NCI-H1105 (cell line): ENCODE measurements around the gene GEMIN7.

Experiments used
- DNase-seq: peaks from one replicate; lab custom pipeline; 2025; lab: John Stamatoyannopoulos, UW

Gene GEMIN7

GRCh38 chr19:45079063-45079910 lies at the start of gene GEMIN7:
Gene GEMIN7 (plus strand): TSS chr19:45079260. CDS start chr19:45090115, 10,855 bp downstream.
- DNase-seq = peak; percentile 70

DNA sequence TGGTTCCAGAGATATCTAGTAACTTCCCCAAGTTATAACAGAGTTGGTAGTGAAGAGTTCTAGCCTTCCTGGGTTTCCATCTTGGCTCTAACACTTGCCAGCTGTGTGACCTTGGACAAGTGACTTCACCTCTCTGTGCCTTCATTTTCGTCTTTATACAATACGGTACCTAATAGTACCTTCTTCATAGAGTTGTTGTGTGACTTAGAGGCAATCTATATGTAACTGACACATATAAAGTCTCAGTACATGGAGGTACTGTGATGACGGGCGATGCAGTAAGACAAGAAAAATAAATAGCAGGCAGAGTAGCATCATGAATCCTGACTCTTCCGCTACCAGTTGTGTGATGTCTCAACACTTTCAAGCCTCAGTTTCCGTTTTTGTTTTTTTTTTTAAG lies 48.2 kb upstream of the GEMIN7 start:
- DNase-seq = no peak

DNA sequence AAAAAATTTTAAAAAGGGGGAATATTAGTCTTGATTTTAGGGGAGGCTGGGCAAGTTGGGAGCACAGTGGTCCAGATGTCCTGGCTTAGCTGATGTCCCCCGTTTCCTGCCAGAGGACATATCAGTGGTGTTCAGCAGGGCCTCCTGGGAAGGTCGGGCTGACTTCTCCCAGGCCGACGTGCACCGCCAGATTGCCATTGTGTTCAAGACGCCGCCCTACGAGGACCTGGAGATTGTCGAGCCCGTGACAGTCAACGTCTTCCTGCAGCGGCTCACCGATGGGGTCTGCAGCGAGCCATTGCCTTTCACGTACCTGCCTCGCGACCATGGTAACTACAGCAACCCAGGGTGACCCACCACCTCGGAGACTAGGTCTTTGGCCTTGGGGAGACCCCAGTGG lies 46.6 kb upstream of the GEMIN7 start:
- no peak for DNase-seq

- DNase-seq = no peak
Observed at GRCh38 chr19:45035755-45036154, 43.3 kb upstream of the GEMIN7 start.

GRCh38 chr19:45037393-45038169 lies 41.5 kb upstream of the GEMIN7 start:
- DNase-seq = no peak

- DNase-seq = peak; percentile 84
Observed at GRCh38 chr19:45038931-45039893, 39.8 kb upstream of the GEMIN7 start, which contains the start of gene CLASRP. Gene CLASRP (plus strand): TSS chr19:45039045. CDS start chr19:45040213, 1,168 bp downstream.

DNA sequence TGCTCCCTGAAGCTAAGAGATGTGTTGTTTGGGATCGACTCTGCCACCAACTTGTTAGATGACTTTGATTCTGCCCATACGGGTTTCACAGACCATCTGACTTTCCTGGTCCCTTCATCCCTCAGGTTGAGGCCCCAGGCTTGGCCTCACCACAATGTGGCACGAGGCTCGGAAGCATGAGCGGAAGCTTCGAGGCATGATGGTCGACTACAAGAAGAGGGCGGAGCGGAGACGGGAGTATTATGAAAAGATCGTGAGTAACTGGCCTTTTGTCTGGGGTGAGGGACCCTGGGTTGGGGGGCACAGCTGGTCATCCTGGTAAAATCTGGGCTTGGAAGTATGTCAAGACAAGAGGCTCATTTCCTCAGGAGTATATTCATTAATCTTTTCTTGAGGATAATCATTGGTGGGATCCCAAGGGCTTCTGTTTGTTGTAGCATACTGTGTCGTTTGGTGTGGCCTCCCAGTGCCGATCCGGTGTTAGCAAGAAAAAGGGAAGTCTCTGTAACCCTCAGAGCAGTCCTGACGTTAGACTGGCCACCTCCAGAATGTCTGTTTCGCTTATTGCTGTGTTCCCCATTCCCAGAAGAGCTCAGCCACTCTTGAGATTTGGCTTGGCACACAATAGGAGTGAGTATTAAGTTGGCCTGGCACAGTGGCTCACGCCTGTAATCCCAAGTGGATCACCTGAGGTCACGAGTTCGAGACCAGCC lies 38.8 kb upstream of the GEMIN7 start:
- no peak for DNase-seq

- DNase-seq = no peak
Observed at GRCh38 chr19:45041125-45041524, 37.9 kb upstream of the GEMIN7 start.

DNA sequence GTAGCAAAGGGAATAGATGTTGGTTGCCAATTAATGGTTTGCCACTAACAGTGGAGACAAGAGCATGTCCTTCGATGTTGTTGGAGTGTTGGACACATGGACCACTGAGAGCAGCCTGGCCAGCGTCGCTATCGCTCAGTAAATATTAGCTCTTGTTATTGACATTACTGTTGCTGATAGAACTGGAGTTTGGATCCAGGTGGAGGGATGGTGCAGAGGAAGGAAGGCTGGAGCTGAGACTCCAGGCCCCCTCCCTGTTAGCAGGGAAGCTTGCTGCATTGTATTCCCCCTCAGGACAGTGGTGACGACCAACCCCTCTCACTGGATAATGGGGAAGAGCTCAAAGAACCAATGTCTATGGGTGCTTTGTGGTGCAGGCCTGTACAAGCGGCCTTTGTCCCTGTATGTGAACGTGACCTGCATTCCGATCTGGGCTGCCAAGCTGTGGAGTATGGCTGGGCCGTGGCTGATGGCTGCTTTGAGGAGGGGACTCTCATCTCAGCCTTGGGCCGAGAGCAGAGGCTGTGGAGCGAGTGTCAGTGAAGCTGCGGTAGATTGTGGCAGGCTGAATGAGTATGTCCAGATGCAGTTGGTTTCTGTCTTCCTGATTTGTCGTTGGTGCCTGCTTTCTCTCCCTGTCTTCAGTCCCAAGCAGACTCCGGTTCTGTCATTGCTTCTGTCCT lies 33.2 kb upstream of the GEMIN7 start:
- DNase-seq = no peak

- DNase-seq = no peak
Observed at GRCh38 chr19:45046355-45046754, 32.7 kb upstream of the GEMIN7 start.

GRCh38 chr19:45047188-45047797 lies 31.8 kb upstream of the GEMIN7 start:
- no peak for DNase-seq

DNA sequence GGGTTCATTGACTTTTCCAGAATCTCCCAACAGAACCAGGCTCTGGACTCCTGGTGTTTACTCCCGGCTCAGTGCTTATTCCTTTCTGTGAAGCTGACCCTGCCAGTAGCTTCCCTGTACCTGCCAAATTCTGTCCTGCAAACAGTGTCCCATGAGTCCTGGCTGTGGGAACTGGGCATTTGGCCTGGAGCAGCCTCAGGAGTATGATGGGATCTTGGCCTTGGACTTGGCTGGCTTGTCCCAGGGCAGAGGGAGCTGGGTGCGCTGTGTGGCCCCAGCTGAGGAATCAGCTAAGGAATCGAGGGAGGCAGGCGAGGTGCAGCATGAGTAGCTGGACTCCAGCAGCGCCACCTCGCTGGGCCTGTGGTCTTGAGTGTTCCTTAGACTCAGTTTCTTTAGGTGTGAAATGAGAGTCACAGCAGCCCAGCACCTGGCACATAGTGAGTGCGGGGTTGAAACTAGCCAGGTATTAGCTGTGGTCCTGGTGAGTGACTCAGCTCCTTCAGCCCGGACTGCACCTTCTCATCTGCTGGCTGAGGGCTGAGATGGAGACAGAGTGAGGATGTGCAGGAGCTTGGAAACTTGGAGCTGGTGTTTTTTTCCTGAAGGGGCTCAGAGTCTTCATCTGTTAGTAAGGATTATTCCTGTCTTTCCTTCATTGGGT lies 29.9 kb upstream of the GEMIN7 start:
- no peak for DNase-seq

GRCh38 chr19:45050036-45050435 lies 29.0 kb upstream of the GEMIN7 start:
- no peak for DNase-seq

- no peak for DNase-seq
Observed at GRCh38 chr19:45051929-45052579, 27.0 kb upstream of the GEMIN7 start.

DNA sequence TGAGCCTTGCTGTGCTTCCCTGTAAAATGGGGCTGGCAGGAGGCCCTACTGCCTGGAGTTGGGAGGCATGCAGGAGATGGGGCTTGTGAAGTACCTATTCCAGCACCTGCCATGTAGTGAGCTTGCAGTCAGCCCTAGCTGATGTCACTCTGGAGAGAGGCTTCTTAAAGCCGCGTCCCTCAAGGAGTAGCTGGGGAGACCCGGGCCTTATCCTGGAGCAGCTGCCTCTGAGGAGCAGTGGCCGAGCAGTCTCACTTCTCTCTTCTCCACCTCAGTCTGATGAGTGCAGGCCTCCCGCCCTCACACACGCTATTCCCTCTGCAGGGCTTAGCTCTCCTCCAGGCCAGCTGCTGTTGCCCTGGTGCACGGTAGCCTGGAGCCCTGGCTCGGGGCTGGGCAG lies 22.2 kb upstream of the GEMIN7 start:
- no peak for DNase-seq

DNA sequence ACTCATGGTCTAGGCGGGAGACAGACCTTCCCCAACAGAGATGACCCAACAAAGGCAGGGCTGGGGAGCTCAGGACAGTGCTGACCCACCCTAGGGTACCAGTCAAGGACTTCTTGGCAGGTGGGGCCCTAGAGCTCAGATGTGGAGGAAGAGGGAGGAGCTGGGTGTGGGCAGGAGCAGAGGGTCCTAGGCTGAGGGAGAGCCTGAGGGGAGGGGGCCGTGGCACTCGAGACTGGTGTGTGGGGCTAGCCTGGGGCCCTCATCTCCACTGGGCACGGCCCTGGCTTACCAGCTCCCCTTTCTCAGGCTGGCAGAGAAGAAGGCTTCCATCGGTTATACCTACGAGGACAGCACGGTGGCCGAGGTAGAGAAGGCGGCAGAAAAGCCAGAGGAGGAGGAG lies 21.6 kb upstream of the GEMIN7 start:
- DNase-seq = no peak

- no peak for DNase-seq
Observed at GRCh38 chr19:45058622-45059159, 20.4 kb upstream of the GEMIN7 start.

DNA sequence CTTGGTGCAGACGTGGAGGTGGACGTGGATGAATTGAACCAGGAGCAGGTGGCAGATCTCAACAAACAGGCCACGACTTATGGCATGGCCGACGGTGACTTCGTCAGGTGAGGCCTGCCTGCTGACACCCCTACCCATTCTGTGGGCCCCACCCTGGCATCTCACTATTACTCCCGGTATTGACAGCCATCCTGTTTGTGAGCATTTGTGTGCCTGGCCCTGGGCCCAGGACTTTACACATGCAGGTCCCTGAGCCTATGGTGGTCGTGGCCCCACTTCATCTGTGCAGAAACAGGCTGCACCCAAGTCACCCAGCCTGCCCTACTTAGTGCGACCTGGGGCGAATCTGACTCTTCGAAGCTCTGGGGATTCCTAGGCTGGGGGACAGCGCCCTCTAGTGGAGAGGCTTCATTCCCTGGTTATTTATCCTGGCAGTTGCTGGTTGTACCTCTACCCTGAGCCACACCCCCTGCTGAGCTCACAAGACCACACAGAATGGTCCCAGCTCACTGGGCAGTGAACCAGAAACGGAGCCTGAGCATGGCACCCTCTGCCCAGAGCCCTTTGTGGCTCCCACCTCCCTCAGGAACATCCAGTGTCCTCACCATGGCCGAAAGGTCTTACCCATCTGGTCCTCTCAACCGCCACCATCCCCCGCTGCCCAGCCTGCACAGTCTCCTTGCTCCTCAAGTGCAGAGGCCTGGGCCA lies 19.6 kb upstream of the GEMIN7 start:
- DNase-seq = peak; percentile 26
